Testis (tissue), 2 donors: Measurements from ENCODE around the gene DOCK11.

ENCODE experiments used
- CTCF ChIP-seq, 3 experiments: fragments of 450-650 bp in 2 of 3; fragments of 200-600 bp in 1 of 3; sonication (generic) in 1 of 3; IDR thresholded peaks; one replicate each; pipeline ENCODE4 v1.5.1; 2016 to 2019; ENCODE audit warnings: antibody characterized with exemption in 3 of 3, mild to moderate bottlenecking in 2 of 3, moderate library complexity in 1 of 3
- POLR2A ChIP-seq: fragments of 450-650 bp; IDR thresholded peaks from one replicate; pipeline ENCODE4 v1.6.1; 2017; ENCODE audit warnings: antibody characterized with exemption, mild to moderate bottlenecking, moderate library complexity

- no peak for TF ChIP-seq CTCF (IDR thresholded peaks at IDR 0.05)
- no peak for TF ChIP-seq POLR2A
These were observed 17.7 kb downstream of the DOCK11 start for GRCh38 chrX:118513120-118513898.
